Measurements from ENCODE around the gene CTNNA3. TPM values are rescaled to one million over a fixed set of nuclear protein-coding genes. Genes with fewer than 3 reads are reported as not detected.
A peak's percentile ranks its signal among the peaks of the same experiment; 100 is the strongest.

Gene CTNNA3
- total RNA-seq, 2 donors from 2014 or later, result 3.2 to 7.2 TPM

DNA sequence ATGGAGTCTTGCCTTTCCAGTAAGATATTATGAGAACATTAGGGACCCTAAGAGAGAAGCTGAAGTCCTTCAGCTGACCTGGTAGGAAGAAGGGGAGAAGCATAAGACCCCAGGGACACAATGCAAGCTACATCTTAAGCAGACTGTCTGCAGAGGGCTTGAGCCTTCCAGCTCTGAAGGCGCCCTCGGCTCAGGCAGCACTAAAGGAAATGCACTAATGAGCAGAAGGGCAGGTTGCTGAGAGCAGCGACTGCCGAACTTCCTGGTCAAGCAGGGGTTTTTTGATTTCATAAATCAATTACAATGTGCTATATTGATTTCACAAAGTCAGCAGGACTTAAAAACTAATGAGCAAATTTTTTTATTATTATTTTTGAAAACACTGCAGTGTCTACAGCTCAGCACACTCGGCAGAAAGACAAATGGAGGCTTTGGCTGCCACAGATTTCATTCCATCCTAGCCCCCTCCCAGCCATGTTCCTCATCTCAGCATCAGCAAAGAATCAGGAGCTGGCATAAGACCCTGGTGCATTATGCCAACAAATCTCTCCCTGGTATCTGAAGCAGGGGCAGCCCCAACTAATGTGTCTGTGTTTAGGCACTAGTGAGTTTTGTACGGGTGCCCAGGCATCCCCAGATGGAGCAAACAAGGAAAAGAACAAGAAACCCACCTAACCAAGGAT is 713.1 kb downstream of the CTNNA3 start:
- no peaks in the 10 kb centered on the region for H3K4me1 Mint-ChIP-seq
- DNase-seq, result peak; percentile 48
- Histone ChIP-seq H3K4me1 (ENCODE audit: control insufficient read depth, insufficient read depth, low read length) (no peaks in the 10 kb centered on the region), H3K27me3 (ENCODE audit: control insufficient read depth, insufficient read depth, low read length, poor library complexity, severe bottlenecking) (no peaks in the 10 kb centered on the region), H3K4me3 (ENCODE audit: low read length) (no peak overlapping the region), H3K27ac (ENCODE audit: low read depth, low read length) (no peak overlapping the region), H3K9ac (ENCODE audit: extremely low read depth, low read length, poor library complexity, severe bottlenecking) (no peak overlapping the region), H3K36me3 (ENCODE audit: control insufficient read depth, insufficient read depth, low read length) (no peaks in the 10 kb centered on the region), H3K9me3 (ENCODE audit: control insufficient read depth, low read length) (no peaks in the 10 kb centered on the region)
- no peaks in the 10 kb centered on the region for H3K36me3 Mint-ChIP-seq (ENCODE audit: low read depth)
- H3K27me3 Mint-ChIP-seq (ENCODE audit: insufficient read depth), result no peaks in the 10 kb centered on the region
- WGBS, 2 experiments (ENCODE audit: insufficient coverage in 1 of 2, insufficient read length in 1 of 2), result 87% methylated on average over 6 of the region's 6 CpGs; no CpG with 5 or more reads in 1 of the 2 experiments
- no peaks in the 10 kb centered on the region for H3K9me3 Mint-ChIP-seq
- no peak overlapping the region for H3K4me3 Mint-ChIP-seq
- TF ChIP-seq, protein P1, sequence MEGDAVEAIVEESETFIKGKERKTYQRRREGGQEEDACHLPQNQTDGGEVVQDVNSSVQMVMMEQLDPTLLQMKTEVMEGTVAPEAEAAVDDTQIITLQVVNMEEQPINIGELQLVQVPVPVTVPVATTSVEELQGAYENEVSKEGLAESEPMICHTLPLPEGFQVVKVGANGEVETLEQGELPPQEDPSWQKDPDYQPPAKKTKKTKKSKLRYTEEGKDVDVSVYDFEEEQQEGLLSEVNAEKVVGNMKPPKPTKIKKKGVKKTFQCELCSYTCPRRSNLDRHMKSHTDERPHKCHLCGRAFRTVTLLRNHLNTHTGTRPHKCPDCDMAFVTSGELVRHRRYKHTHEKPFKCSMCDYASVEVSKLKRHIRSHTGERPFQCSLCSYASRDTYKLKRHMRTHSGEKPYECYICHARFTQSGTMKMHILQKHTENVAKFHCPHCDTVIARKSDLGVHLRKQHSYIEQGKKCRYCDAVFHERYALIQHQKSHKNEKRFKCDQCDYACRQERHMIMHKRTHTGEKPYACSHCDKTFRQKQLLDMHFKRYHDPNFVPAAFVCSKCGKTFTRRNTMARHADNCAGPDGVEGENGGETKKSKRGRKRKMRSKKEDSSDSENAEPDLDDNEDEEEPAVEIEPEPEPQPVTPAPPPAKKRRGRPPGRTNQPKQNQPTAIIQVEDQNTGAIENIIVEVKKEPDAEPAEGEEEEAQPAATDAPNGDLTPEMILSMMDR (conservative IDR thresholded peaks at IDR 0.05), result no peak
- H3K27ac Mint-ChIP-seq, result no peak overlapping the region

DNA sequence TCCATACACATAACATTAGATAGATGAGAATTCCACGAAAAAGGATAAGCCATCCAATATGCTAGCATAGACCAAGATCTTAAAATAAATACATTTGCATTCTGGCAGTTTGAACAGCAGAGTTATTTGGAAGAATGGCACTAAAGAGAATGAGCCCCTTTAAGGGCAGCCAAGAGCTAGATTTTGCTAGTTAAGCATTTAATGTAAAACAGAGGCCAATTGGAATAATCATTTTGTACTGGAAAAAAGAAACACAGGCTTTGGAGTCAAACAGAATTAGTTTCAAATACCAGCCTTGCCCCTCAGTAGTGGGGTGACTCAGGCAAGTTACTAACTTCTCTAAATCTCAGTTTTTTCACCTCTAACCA is 714.0 kb downstream of the CTNNA3 start:
- TF ChIP-seq, protein P1 (conservative IDR thresholded peaks at IDR 0.05), result no peak
- no peaks in the 10 kb centered on the region for H3K27me3 ChIP-seq (ENCODE audit: control insufficient read depth, insufficient read depth, low read length, poor library complexity, severe bottlenecking)
- H3K4me1 Mint-ChIP-seq, result no peaks in the 10 kb centered on the region
- H3K9me3 Mint-ChIP-seq, result no peaks in the 10 kb centered on the region
- no peaks in the 10 kb centered on the region for H3K27me3 Mint-ChIP-seq (ENCODE audit: insufficient read depth)
- H3K4me1 ChIP-seq (ENCODE audit: control insufficient read depth, insufficient read depth, low read length), result no peaks in the 10 kb centered on the region
- no peak overlapping the region for H3K27ac Mint-ChIP-seq
- H3K27ac ChIP-seq (ENCODE audit: low read depth, low read length), result no peak overlapping the region
- no peaks in the 10 kb centered on the region for H3K9me3 ChIP-seq (ENCODE audit: control insufficient read depth, low read length)
- WGBS, 2 experiments (ENCODE audit: insufficient coverage in 1 of 2, insufficient read length in 1 of 2), result 100% methylated on average over 1 of the region's 1 CpG; no CpG with 5 or more reads in 1 of the 2 experiments
- H3K4me3 ChIP-seq (ENCODE audit: low read length), result no peak overlapping the region
- no peaks in the 10 kb centered on the region for H3K36me3 ChIP-seq (ENCODE audit: control insufficient read depth, insufficient read depth, low read length)
- no peaks in the 10 kb centered on the region for H3K36me3 Mint-ChIP-seq (ENCODE audit: low read depth)
- H3K4me3 Mint-ChIP-seq, result no peak overlapping the region
- no peak for DNase-seq
- H3K9ac ChIP-seq (ENCODE audit: extremely low read depth, low read length, poor library complexity, severe bottlenecking), result no peak overlapping the region

DNA sequence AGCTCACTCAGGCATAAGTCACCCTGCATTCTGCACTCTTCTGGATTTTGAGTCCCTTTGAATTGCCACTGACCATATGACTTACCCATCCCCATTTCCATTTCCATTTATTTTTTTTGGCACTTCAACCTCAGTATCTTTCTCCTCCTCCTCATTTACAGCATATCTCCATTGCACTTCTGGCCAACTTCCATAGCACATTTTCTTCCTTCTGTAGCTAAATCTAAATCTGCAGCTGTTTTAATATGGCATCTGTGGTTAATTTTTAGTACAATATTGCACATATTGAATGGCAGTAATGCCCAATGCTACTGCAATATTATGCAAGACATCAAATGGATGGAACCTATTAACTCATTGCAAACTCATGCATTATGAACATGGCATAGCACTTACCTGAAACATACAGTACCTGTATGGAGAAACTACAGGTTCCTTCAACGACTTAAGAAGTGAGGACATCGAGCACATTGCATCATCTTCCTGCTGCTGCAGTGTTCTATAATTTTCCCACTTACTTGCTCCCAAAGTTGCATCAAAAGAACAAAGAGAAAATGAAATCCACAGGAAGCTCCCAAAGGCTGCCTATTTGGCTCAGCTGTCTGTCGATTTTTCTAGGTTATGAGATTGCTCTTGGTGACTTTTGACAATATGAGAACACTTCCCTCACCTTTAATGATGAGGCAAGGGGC is 714.5 kb downstream of the CTNNA3 start:
- DNase-seq, result no peak

More for the DNA sequence above, 714.5 kb downstream of the CTNNA3 start:
- Mint-ChIP-seq H3K36me3 (ENCODE audit: low read depth) (no peaks in the 10 kb centered on the region), H3K27me3 (ENCODE audit: insufficient read depth) (no peaks in the 10 kb centered on the region), H3K4me1 (no peaks in the 10 kb centered on the region), H3K4me3 (no peak overlapping the region), H3K27ac (no peak overlapping the region), H3K9me3 (no peaks in the 10 kb centered on the region)
- Histone ChIP-seq H3K36me3 (ENCODE audit: control insufficient read depth, insufficient read depth, low read length) (no peaks in the 10 kb centered on the region), H3K27me3 (ENCODE audit: control insufficient read depth, insufficient read depth, low read length, poor library complexity, severe bottlenecking) (no peaks in the 10 kb centered on the region), H3K9me3 (ENCODE audit: control insufficient read depth, low read length) (no peaks in the 10 kb centered on the region), H3K4me3 (ENCODE audit: low read length) (no peak overlapping the region), H3K9ac (ENCODE audit: extremely low read depth, low read length, poor library complexity, severe bottlenecking) (no peak overlapping the region), H3K4me1 (ENCODE audit: control insufficient read depth, insufficient read depth, low read length) (no peaks in the 10 kb centered on the region), H3K27ac (ENCODE audit: low read depth, low read length) (no peak overlapping the region)
- TF ChIP-seq, protein P1 (conservative IDR thresholded peaks at IDR 0.05), result no peak
- 89 to 90% methylated on average over 2 to 3 of the region's 3 CpGs for WGBS, 2 experiments (ENCODE audit: insufficient coverage in 1 of 2, insufficient read length in 1 of 2)
